HepG2 (cell line): ENCODE measurements around the gene TCF3. TPM values are rescaled to one million over a fixed set of nuclear protein-coding genes. Genes with fewer than 3 reads are reported as not detected.

ENCODE experiments used
- AGO2 ChIP-seq: fragments of 200-400 bp; formaldehyde crosslinking; optimal IDR thresholded peaks from 2 replicates; pipeline ENCODE3; 2017; ENCODE audit warnings: mild to moderate bottlenecking, low read depth, low read length, moderate library complexity
- CENPX ChIP-seq: sonication (generic); formaldehyde crosslinking; IDR thresholded peaks from 2 replicates; pipeline ENCODE4 v1.9.0; 2021; ENCODE audit warnings: mild to moderate bottlenecking, missing genetic modification reagents, moderate library complexity
- HNRNPL ChIP-seq: fragments of 200-400 bp; formaldehyde crosslinking; IDR thresholded peaks from 2 replicates; pipeline ENCODE4 v1.6.1; 2017; ENCODE audit warnings: mild to moderate bottlenecking, low read depth, low read length
- KDM4B ChIP-seq: sonication (generic); formaldehyde crosslinking; IDR thresholded peaks from 2 replicates; pipeline ENCODE4 v1.4.0; 2020; ENCODE audit warnings: missing genetic modification reagents
- MAFK ChIP-seq, 2 experiments: IDR thresholded peaks in 1 of 2; conservative IDR thresholded peaks in 1 of 2; 2 replicates each; pipeline ENCODE4 v1.6.1; 2011; ENCODE audit warnings: improper control_type of control experiment in 2 of 2, low read length in 2 of 2
- MLXIP ChIP-seq: sonication (generic); formaldehyde crosslinking; IDR thresholded peaks from 2 replicates; pipeline ENCODE4 v1.9.0; 2021; ENCODE audit warnings: missing genetic modification reagents, borderline replicate concordance
- NR3C1 ChIP-seq: sonication (generic); formaldehyde crosslinking; IDR thresholded peaks from 2 replicates; pipeline ENCODE4 v1.4.0; 2020; ENCODE audit warnings: missing genetic modification reagents
- POLR2AphosphoS5 ChIP-seq: IDR thresholded peaks from 2 replicates; pipeline ENCODE4 v1.6.1; 2012; ENCODE audit warnings: low read depth, low read length
- RBAK ChIP-seq: sonication (generic); formaldehyde crosslinking; IDR thresholded peaks from 2 replicates; pipeline ENCODE4 v1.5.1; 2020; ENCODE audit warnings: mild to moderate bottlenecking, missing genetic modification reagents
- RFXAP ChIP-seq: sonication (generic); formaldehyde crosslinking; IDR thresholded peaks from 2 replicates; pipeline ENCODE4 v1.4.0; 2020; ENCODE audit warnings: missing genetic modification reagents, borderline replicate concordance
- RNF2 ChIP-seq: fragments of 450-650 bp; conservative IDR thresholded peaks from 2 replicates; pipeline ENCODE4 v1.6.1; 2016; ENCODE audit warnings: low read depth
- THYN1 ChIP-seq: sonication (generic); formaldehyde crosslinking; IDR thresholded peaks from 2 replicates; pipeline ENCODE4 v1.8.1; 2023; ENCODE audit warnings: low read depth, mild to moderate bottlenecking, moderate library complexity, missing genetic modification reagents, borderline replicate concordance
- ZFAT ChIP-seq: sonication (generic); formaldehyde crosslinking; conservative IDR thresholded peaks from 2 replicates; pipeline ENCODE4 v1.8.1; 2023; ENCODE audit warnings: missing genetic modification reagents, inconsistent platforms
- ZFX ChIP-seq: sonication (generic); formaldehyde crosslinking; IDR thresholded peaks from 2 replicates; pipeline ENCODE4 v1.4.0; 2020; ENCODE audit warnings: mild to moderate bottlenecking, low read depth, missing genetic modification reagents, moderate library complexity
- ZNF24 ChIP-seq: fragments of 450-650 bp; IDR thresholded peaks from 2 replicates; pipeline ENCODE4 v1.6.1; 2017; ENCODE audit warnings: antibody characterized with exemption, mild to moderate bottlenecking
- ZNF614 ChIP-seq: IDR thresholded peaks from 2 replicates; pipeline ENCODE4 v1.6.1; 2018; ENCODE audit warnings: missing biosample characterization, missing genetic modification reagents, inconsistent platforms, borderline replicate concordance
- ZNF782 ChIP-seq: sonication (generic); formaldehyde crosslinking; IDR thresholded peaks from 2 replicates; pipeline ENCODE4 v1.4.0; 2020; ENCODE audit warnings: missing genetic modification reagents, mild to moderate bottlenecking, borderline replicate concordance
- polyA plus RNA-seq, 8 experiments: library from polyadenylated mRNA; depleted of rRNA in 3 of 8; stranded (reverse) in 7 of 8; unstranded in 1 of 8; fragments of >200 nt; fragmentation: Illumina TruSeq in 4 of 8; extraction: Trizol in 4 of 8; gene quantifications; 2 replicates each; pipeline versions ENCODE4 v1.2.1 to v1.2.3, GENCODE V29; 2011 to 2016; ENCODE audit warnings: low read depth in 4 of 8, missing spikeins in 1 of 8, mixed read lengths in 1 of 8; ENCODE audit not compliant: insufficient read depth in 1 of 8
- total RNA-seq, 5 experiments: library from RNA; depleted of rRNA; stranded (reverse); fragments of >200 nt; fragmentation: Illumina TruSeq; extraction: Trizol; gene quantifications; 2 replicates each; pipeline ENCODE4 v1.2.3, GENCODE V29; 2016; ENCODE audit warnings: low read depth in 1 of 5
- TF ChIP-seq, protein P1 (sequence below): sonication (generic); formaldehyde crosslinking; IDR thresholded peaks from 2 replicates; pipeline ENCODE4 v1.4.0; 2020; ENCODE audit warnings: low read depth, mild to moderate bottlenecking, missing genetic modification reagents
- TF ChIP-seq, protein P2 (sequence below): sonication (generic); formaldehyde crosslinking; IDR thresholded peaks from 2 replicates; pipeline ENCODE4 v1.4.0; 2020; ENCODE audit warnings: missing genetic modification reagents, borderline replicate concordance
- TF ChIP-seq, protein P3 (sequence below): sonication (generic); formaldehyde crosslinking; conservative IDR thresholded peaks from 2 replicates; pipeline ENCODE4 v1.8.0; 2022; ENCODE audit warnings: mild to moderate bottlenecking, moderate library complexity, missing genetic modification reagents

The TCF3 gene
- total and polyA plus RNA-seq, 2 of the 13 experiments (the other 11 are each of a cell fraction or from before 2014, with no cell fraction given): 51.4 to 53.2 TPM

DNA sequence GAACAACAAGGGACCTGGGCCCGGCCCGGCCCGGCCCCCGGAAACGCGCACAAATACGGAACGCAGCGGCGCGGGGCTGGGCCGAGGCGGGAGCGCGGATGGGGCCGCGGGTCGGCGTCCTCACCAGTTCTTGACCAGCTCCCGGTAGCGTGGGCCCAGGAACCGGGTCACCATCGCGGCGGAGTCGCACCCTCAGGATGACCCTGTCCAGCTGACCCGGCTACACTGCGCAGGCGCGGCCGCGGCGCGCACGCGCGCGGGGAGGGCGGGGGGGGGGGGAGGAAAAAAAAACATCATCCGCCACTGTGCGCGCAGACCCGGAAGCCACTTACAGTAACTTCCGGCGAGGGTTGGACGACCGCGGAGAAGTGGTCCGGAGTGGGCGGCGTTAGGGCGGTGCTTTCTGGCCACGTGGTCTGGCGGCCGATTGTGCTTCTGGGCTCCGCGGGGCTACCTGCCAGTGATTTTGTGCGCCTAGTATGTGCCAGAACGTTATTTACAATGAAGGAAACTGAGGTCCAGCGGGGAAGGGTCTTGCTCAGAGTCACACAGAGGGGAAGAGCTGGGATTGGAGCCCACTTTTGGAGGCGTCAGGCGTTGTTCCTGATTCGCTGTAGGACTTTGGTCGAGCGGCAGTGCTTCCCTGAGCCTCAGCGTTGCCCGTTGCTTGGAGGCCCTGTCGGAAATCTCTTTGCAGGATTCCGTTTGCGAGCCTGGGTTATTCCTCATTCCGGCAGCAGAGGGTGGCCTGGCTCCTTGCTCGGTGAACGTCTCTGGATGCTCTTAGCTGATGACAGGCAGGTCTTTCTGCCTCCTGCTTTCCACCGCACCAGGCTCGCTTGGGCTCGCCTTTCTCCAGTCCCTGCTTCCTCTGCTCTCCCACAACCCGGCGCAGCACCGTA is 46.9 kb downstream of the TCF3 start, which contains the start of gene UQCR11 (continued):
- TF ChIP-seq MLXIP (CRISPR knock-in tag) (no peak), ZNF614 (no peak), ZFX (CRISPR knock-in tag) (peak; percentile 73), ZFAT (CRISPR knock-in tag) (no peak), MAFK (conservative IDR thresholded peaks at IDR 0.05 in 1 of 2, IDR thresholded peaks at IDR 0.05 in 1 of 2; ENCODE audit: low read length in 2 of 2) (no peak), KDM4B (CRISPR knock-in tag) (0 out of 2 replicates have a peak, but pooled peaks have one; percentile 30), ZNF782 (CRISPR knock-in tag) (peak; percentile 51; the same call in 1 of the 2 replicates), RBAK (CRISPR knock-in tag) (no peak), RFXAP (CRISPR knock-in tag) (peak; percentile 80), RNF2 (peak; percentile 61; the same call in 1 of the 2 replicates), THYN1 (no peak), ZNF24 (no peak), POLR2AphosphoS5 (peak; percentile 94), AGO2 (peak; percentile 21), HNRNPL (peak; percentile 39; the same call in 1 of the 2 replicates), NR3C1 (CRISPR knock-in tag) (no peak), CENPX (CRISPR knock-in tag) (no peak)
- TF ChIP-seq, protein P1, sequence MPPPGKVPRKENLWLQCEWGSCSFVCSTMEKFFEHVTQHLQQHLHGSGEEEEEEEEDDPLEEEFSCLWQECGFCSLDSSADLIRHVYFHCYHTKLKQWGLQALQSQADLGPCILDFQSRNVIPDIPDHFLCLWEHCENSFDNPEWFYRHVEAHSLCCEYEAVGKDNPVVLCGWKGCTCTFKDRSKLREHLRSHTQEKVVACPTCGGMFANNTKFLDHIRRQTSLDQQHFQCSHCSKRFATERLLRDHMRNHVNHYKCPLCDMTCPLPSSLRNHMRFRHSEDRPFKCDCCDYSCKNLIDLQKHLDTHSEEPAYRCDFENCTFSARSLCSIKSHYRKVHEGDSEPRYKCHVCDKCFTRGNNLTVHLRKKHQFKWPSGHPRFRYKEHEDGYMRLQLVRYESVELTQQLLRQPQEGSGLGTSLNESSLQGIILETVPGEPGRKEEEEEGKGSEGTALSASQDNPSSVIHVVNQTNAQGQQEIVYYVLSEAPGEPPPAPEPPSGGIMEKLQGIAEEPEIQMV (CRISPR knock-in tag): 0 out of 2 replicates have a peak, but pooled peaks have one; percentile 11
- TF ChIP-seq, protein P2, sequence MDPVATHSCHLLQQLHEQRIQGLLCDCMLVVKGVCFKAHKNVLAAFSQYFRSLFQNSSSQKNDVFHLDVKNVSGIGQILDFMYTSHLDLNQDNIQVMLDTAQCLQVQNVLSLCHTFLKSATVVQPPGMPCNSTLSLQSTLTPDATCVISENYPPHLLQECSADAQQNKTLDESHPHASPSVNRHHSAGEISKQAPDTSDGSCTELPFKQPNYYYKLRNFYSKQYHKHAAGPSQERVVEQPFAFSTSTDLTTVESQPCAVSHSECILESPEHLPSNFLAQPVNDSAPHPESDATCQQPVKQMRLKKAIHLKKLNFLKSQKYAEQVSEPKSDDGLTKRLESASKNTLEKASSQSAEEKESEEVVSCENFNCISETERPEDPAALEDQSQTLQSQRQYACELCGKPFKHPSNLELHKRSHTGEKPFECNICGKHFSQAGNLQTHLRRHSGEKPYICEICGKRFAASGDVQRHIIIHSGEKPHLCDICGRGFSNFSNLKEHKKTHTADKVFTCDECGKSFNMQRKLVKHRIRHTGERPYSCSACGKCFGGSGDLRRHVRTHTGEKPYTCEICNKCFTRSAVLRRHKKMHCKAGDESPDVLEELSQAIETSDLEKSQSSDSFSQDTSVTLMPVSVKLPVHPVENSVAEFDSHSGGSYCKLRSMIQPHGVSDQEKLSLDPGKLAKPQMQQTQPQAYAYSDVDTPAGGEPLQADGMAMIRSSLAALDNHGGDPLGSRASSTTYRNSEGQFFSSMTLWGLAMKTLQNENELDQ: no peak
- TF ChIP-seq, protein P3, sequence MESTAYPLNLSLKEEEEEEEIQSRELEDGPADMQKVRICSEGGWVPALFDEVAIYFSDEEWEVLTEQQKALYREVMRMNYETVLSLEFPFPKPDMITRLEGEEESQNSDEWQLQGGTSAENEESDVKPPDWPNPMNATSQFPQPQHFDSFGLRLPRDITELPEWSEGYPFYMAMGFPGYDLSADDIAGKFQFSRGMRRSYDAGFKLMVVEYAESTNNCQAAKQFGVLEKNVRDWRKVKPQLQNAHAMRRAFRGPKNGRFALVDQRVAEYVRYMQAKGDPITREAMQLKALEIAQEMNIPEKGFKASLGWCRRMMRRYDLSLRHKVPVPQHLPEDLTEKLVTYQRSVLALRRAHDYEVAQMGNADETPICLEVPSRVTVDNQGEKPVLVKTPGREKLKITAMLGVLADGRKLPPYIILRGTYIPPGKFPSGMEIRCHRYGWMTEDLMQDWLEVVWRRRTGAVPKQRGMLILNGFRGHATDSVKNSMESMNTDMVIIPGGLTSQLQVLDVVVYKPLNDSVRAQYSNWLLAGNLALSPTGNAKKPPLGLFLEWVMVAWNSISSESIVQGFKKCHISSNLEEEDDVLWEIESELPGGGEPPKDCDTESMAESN: peak; percentile 75; the same call in 1 of the 2 replicates
